HL-60 (cell line): ENCODE results near the gene NAALADL1.

Experiments used
- DNase-seq, 2 experiments: peaks; one replicate each; pipeline ENCODE4 v3.0.0-alpha.2; 2010 to 2020; ENCODE audit warnings: low read depth in 1 of 2, low spot score in 1 of 2
- H3K27ac ChIP-seq: fragments of 250-450 bp; sonication (Bioruptor Pico); replicated peaks from 2 replicates; pipeline ENCODE4 v1.5.1; 2020; ENCODE audit warnings: mild to moderate bottlenecking, moderate library complexity
- H3K27me3 ChIP-seq: fragments of 250-450 bp; sonication (Bioruptor Pico); 2 replicates; pipeline ENCODE4 v1.5.1; 2021; ENCODE audit warnings: mild to moderate bottlenecking, moderate library complexity; ENCODE audit not compliant: insufficient read depth, poor library complexity, severe bottlenecking
- H3K4me3 ChIP-seq: replicated peaks from 2 replicates; pipeline ENCODE4 v1.5.1; 2011; ENCODE audit warnings: mild to moderate bottlenecking, control low read depth, low read length; ENCODE audit not compliant: insufficient read depth
- GABPA ChIP-seq: IDR thresholded peaks from 2 replicates; pipeline ENCODE4 v1.6.1; 2012; ENCODE audit warnings: low read depth
- POLR2AphosphoS5 ChIP-seq: IDR thresholded peaks from 2 replicates; pipeline ENCODE4 v1.6.1; 2012; ENCODE audit warnings: low read depth
- SPI1 ChIP-seq: IDR thresholded peaks from 2 replicates; pipeline ENCODE4 v1.6.1; 2012; ENCODE audit warnings: low read depth, mild to moderate bottlenecking, borderline replicate concordance
- TF ChIP-seq, protein P1 (sequence below): IDR thresholded peaks from 2 replicates; pipeline ENCODE4 v1.6.1; 2012; ENCODE audit warnings: low read depth; ENCODE audit not compliant: insufficient replicate concordance
- TF ChIP-seq, protein P2 (sequence below): IDR thresholded peaks from one replicate; pipeline ENCODE4 v1.5.1; 2011; ENCODE audit warnings: low read length, control low read depth, inconsistent platforms; ENCODE audit not compliant: insufficient read depth

NAALADL1 gene

DNA sequence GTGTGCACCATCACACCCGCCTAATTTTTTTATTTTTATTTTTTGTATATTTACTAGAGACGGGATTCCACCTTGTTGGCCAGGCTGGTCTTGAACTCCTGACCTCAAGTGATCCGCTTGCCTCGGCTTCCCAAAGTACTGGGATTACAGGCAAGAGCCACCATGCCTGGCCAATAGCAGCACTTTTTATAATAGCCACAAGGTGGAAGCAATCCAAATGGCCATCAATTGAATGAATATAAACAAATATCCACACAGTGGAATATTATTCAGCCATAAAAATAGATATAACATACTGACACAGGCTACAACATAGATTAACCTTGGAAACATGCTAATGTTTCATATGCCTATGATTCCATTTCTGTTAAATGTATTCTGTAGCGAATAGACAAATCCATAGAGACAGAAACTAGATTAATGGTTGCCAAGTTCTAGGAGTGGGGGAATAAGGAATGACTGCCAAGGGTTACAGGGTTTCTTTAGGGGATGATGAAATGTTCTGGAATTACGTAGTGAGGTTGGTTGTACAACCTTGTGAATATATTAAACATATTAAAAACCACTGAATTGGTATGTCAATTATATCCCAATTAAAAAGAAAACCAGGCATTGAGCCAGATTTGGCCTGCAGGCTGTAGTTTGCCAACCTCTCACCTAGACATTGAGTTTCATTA lies 42.5 kb upstream of the NAALADL1 start:
- no peak for DNase-seq
- Histone ChIP-seq H3K27me3 (no peaks in the 10 kb centered on the region), H3K27ac (no peak overlapping the region), H3K4me3 (no peak overlapping the region)
- no peak for TF ChIP-seq GABPA
- TF ChIP-seq, protein P1, sequence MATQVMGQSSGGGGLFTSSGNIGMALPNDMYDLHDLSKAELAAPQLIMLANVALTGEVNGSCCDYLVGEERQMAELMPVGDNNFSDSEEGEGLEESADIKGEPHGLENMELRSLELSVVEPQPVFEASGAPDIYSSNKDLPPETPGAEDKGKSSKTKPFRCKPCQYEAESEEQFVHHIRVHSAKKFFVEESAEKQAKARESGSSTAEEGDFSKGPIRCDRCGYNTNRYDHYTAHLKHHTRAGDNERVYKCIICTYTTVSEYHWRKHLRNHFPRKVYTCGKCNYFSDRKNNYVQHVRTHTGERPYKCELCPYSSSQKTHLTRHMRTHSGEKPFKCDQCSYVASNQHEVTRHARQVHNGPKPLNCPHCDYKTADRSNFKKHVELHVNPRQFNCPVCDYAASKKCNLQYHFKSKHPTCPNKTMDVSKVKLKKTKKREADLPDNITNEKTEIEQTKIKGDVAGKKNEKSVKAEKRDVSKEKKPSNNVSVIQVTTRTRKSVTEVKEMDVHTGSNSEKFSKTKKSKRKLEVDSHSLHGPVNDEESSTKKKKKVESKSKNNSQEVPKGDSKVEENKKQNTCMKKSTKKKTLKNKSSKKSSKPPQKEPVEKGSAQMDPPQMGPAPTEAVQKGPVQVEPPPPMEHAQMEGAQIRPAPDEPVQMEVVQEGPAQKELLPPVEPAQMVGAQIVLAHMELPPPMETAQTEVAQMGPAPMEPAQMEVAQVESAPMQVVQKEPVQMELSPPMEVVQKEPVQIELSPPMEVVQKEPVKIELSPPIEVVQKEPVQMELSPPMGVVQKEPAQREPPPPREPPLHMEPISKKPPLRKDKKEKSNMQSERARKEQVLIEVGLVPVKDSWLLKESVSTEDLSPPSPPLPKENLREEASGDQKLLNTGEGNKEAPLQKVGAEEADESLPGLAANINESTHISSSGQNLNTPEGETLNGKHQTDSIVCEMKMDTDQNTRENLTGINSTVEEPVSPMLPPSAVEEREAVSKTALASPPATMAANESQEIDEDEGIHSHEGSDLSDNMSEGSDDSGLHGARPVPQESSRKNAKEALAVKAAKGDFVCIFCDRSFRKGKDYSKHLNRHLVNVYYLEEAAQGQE = no peak

DNA sequence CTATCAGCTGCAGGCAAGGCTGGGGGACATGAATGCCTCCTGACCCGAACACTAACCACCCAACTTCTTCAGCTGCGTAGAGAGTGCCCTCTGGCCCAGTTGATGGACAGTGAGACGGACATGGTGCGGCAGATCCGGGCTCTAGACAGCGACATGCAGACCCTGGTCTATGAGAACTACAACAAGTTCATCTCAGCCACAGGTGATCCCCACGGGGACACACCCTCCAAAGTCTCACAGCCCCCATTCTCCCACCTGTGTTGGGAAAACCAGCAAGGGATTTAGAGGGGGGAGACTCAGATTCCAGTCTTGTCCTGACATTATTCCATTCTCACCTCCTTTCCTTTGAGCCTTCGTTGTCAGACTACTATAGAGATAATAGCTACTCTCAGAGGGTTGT lies 38.6 kb upstream of the NAALADL1 start:
- no peak for DNase-seq
- peak overlapping the region; percentile 66 for H3K4me3 ChIP-seq
- no peaks in the 10 kb centered on the region for H3K27me3 ChIP-seq
- peak overlapping the region; percentile 22; the same call in 1 of the 2 replicates for H3K27ac ChIP-seq
- TF ChIP-seq POLR2AphosphoS5 (no peak), SPI1 (no peak), GABPA (no peak)
- TF ChIP-seq, protein P2, sequence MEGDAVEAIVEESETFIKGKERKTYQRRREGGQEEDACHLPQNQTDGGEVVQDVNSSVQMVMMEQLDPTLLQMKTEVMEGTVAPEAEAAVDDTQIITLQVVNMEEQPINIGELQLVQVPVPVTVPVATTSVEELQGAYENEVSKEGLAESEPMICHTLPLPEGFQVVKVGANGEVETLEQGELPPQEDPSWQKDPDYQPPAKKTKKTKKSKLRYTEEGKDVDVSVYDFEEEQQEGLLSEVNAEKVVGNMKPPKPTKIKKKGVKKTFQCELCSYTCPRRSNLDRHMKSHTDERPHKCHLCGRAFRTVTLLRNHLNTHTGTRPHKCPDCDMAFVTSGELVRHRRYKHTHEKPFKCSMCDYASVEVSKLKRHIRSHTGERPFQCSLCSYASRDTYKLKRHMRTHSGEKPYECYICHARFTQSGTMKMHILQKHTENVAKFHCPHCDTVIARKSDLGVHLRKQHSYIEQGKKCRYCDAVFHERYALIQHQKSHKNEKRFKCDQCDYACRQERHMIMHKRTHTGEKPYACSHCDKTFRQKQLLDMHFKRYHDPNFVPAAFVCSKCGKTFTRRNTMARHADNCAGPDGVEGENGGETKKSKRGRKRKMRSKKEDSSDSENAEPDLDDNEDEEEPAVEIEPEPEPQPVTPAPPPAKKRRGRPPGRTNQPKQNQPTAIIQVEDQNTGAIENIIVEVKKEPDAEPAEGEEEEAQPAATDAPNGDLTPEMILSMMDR = no peak
- TF ChIP-seq, protein P1 = no peak

DNA sequence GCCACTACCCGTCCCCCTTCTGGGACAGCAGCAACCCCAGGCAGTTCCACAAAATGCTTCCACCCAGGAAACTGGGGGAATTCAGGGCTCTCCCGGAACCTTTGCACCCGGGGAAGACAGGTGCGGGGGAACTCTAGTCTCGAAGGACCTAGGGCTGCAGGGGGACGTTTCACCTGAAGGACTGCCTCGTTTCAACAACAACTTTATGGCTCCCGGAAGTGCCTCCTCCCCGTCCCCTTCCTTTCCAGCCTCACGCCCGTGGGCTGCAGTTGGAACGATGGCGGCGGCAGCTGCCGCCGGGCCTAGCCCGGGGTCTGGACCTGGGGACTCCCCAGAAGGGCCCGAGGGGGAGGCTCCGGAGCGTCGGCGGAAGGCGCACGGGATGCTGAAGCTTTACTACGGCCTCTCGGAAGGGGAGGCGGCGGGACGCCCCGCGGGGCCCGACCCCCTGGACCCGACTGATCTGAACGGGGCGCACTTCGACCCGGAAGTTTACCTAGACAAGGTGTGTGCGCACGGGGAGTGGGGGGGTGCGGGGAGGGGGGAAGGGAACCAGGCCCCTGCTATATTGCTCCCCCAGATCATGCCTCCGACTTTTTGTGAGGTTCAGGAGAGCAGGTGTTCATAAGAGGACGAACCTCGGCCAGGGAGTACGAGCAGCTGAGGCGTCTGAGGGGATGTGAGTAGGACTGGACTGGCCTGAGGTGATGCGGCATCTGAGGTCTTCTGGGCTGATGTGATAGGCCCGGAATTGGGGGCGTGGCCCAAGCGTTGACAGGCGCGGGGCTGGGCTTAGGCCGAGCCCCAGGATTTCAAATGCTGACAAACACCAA lies 37.8 kb upstream of the NAALADL1 start, which contains the start of gene VPS51:
Gene VPS51, plus strand, starts transcription at position 241 of the 833 bp plus-strand sequence. Its CDS starts 37 bp downstream, at position 278.
- TF ChIP-seq, protein P1 = no peak
- peak; percentile 71 for TF ChIP-seq POLR2AphosphoS5
- peak; percentile 99 for TF ChIP-seq GABPA
- TF ChIP-seq SPI1 = peak; percentile 11; the same call in 1 of the 2 replicates
- Histone ChIP-seq H3K27me3 (no peaks in the 10 kb centered on the region), H3K4me3 (peak within 1 kb of the TSS; percentile 66), H3K27ac (peak within 1 kb of the TSS; percentile 90)
- peak; percentile 81 to 90 for DNase-seq

DNA sequence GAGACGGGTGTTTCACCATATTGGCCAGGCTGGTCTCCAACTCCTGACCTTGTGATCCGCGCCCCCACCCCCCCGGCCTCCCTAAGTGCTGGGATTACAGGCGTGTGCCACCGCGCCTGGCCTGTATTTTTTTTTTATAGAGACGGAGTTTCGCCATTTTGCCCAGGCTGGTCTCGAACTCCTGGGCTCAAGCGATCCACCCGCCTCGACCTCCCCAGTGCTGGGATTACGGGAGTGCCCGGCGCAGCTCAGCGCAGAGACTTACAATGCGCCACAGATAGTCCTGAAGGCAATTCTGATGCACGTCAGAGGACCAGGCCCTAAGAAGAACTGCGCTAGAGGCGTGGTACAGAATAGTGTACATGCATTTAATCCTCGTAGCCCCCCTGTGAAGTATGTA lies 37.1 kb upstream of the NAALADL1 start:
- no peak for TF ChIP-seq GABPA
- TF ChIP-seq SPI1 = no peak
- TF ChIP-seq, protein P1 = no peak
- no peak for TF ChIP-seq POLR2AphosphoS5
- TF ChIP-seq, protein P2 = no peak
- H3K27ac ChIP-seq = peak overlapping the region; percentile 90
- no peak for DNase-seq
- no peaks in the 10 kb centered on the region for H3K27me3 ChIP-seq
- no peak overlapping the region for H3K4me3 ChIP-seq
